IPS DF 4.7 (cell line): Measurements from ENCODE around the gene TTC7B.
A peak's percentile ranks its signal among the peaks of the same experiment; 100 is the strongest.

Source experiments
- DNase-seq: peaks from one replicate; pipeline ENCODE4 v3.0.0-alpha.2; 2013; ENCODE audit warnings: low spot score; ENCODE audit errors: extremely low read depth

Gene TTC7B

GRCh38 chr14:90649557-90650135 lies 166.6 kb downstream of the TTC7B start:
- DNase-seq, result no peak

GRCh38 chr14:90649083-90649482 lies 167.1 kb downstream of the TTC7B start:
- no peak for DNase-seq

- no peak for DNase-seq
These were observed 167.8 kb downstream of the TTC7B start for GRCh38 chr14:90648421-90648820.

GRCh38 chr14:90647473-90648005 lies 168.7 kb downstream of the TTC7B start:
- DNase-seq, result no peak

- DNase-seq, result peak; percentile 85
These were observed 170.3 kb downstream of the TTC7B start for GRCh38 chr14:90645842-90646443.

GRCh38 chr14:90644882-90645281 lies 171.3 kb downstream of the TTC7B start:
- DNase-seq, result no peak

GRCh38 chr14:90643982-90644670 lies 172.1 kb downstream of the TTC7B start:
- no peak for DNase-seq

GRCh38 chr14:90642244-90642717 lies 173.9 kb downstream of the TTC7B start:
- peak; percentile 46 for DNase-seq

- no peak for DNase-seq
These were observed 174.5 kb downstream of the TTC7B start for GRCh38 chr14:90641615-90642243.

- DNase-seq, result no peak
These were observed 175.1 kb downstream of the TTC7B start for GRCh38 chr14:90641168-90641567.

GRCh38 chr14:90639641-90640040 lies 176.6 kb downstream of the TTC7B start:
- DNase-seq, result no peak

GRCh38 chr14:90632871-90633270 lies 183.4 kb downstream of the TTC7B start:
- no peak for DNase-seq

- DNase-seq, result no peak
These were observed 183.8 kb downstream of the TTC7B start for GRCh38 chr14:90632451-90632850.

- DNase-seq, result no peak
These were observed 185.9 kb downstream of the TTC7B start for GRCh38 chr14:90630171-90630806.

GRCh38 chr14:90629471-90629870 lies 186.8 kb downstream of the TTC7B start:
- no peak for DNase-seq

- no peak for DNase-seq
These were observed 187.4 kb downstream of the TTC7B start for GRCh38 chr14:90628825-90629224.

- no peak for DNase-seq
These were observed 188.8 kb downstream of the TTC7B start for GRCh38 chr14:90627478-90627877.

GRCh38 chr14:90626550-90626949 lies 189.7 kb downstream of the TTC7B start:
- no peak for DNase-seq

- DNase-seq, result no peak
These were observed 190.8 kb downstream of the TTC7B start for GRCh38 chr14:90625445-90625844.

GRCh38 chr14:90624732-90625400 lies 191.4 kb downstream of the TTC7B start:
- DNase-seq, result no peak

GRCh38 chr14:90624227-90624626 lies 192.0 kb downstream of the TTC7B start:
- DNase-seq, result no peak
